SJSA1 (cell line): Measurements from ENCODE around the gene FGFBP2. TPM values are rescaled to one million over a fixed set of nuclear protein-coding genes. Genes with fewer than 3 reads are reported as not detected.
"Not testable (repeated sequence)": the region's sequence is repeated elsewhere in the genome, so short reads cannot be mapped to it uniquely, and the experiment has no call there.

Source experiments
- DNase-seq, 2 experiments: peaks; one replicate each; pipeline ENCODE4 v3.0.0-alpha.2; 2015 to 2020; ENCODE audit warnings: low spot score in 2 of 2, low read depth in 1 of 2
- H3K27ac ChIP-seq: fragments of 250-450 bp; sonication (Bioruptor Pico); 2 replicates; pipeline ENCODE4 v1.5.1; 2020; ENCODE audit warnings: mild to moderate bottlenecking, moderate library complexity
- H3K27me3 ChIP-seq: fragments of 250-450 bp; sonication (Bioruptor Pico); replicated peaks from 2 replicates; pipeline ENCODE4 v1.5.1; 2020; ENCODE audit warnings: mild to moderate bottlenecking, moderate library complexity
- H3K36me3 ChIP-seq: fragments of 250-450 bp; sonication (Bioruptor Pico); 2 replicates; pipeline ENCODE4 v1.5.1; 2020; ENCODE audit warnings: mild to moderate bottlenecking
- H3K4me1 ChIP-seq: fragments of 250-450 bp; sonication (Bioruptor Pico); replicated peaks from 2 replicates; pipeline ENCODE4 v1.6.1; 2021; ENCODE audit warnings: mild to moderate bottlenecking
- H3K4me3 ChIP-seq: fragments of 250-450 bp; sonication (Bioruptor Pico); 2 replicates; pipeline ENCODE4 v1.5.1; 2020; ENCODE audit warnings: mild to moderate bottlenecking
- H3K9me3 ChIP-seq: fragments of 250-450 bp; sonication (Bioruptor Pico); replicated peaks from 2 replicates; pipeline ENCODE4 v1.5.1; 2020; ENCODE audit warnings: mild to moderate bottlenecking
- total RNA-seq: library from RNA; depleted of rRNA; stranded (reverse); fragments of >200 nt; shearing (Covaris generic); gene quantifications from 2 replicates; pipeline ENCODE4 v1.2.3, GENCODE V29; 2014

Gene FGFBP2
- total RNA-seq, 1 experiment from 2014 or later = not detected

DNA sequence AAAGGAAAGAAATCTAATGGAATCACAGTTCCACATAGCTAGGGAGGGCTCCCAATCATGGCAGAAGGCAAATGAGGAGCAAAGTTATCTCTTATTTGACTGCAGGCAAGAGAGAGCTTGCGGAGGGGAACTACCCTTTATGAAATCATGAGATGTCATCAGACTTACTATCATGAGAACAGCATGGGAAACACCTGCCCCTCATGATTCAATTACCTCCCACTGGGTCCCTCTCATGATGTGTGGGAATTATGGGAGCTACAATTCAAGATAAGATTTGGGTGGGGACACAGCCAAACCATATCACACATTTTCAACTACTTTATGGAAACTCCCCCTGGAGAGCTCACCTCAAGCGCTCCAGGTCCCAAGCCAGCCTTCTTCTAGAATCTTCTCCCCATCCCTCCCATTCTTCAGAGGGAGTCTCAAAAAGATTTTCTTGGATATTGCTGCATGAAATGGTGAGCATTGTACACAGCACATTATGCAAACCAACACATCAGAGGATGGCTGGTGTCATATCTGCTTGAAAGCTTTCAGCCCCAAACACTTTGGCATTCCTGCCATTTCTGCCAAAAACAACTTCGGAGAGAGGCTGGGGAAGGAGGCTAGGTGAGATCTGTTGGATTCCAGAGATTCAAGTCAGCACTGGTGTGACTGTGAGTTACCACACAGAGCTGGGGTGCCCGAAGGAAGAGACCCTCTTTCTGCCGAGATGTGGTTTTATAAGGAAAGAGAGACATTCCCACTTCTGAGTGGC lies 31.3 kb downstream of the FGFBP2 start:
- no peaks in the 10 kb centered on the region for H3K36me3 ChIP-seq
- no peaks in the 10 kb centered on the region for H3K4me1 ChIP-seq
- no peaks in the 10 kb centered on the region for H3K9me3 ChIP-seq
- no peak overlapping the region for H3K4me3 ChIP-seq
- no peak overlapping the region for H3K27ac ChIP-seq
- no peak for DNase-seq
- no peaks in the 10 kb centered on the region for H3K27me3 ChIP-seq

- H3K36me3 ChIP-seq = no peaks in the 10 kb centered on the region
- H3K27ac ChIP-seq = no peak overlapping the region
- H3K4me3 ChIP-seq = no peak overlapping the region
- DNase-seq = no peak
- no peaks in the 10 kb centered on the region for H3K9me3 ChIP-seq
- H3K4me1 ChIP-seq = no peaks in the 10 kb centered on the region
- H3K27me3 ChIP-seq = no peaks in the 10 kb centered on the region
Observed at GRCh38 chr4:15930314-15930713, 32.7 kb downstream of the FGFBP2 start.

DNA sequence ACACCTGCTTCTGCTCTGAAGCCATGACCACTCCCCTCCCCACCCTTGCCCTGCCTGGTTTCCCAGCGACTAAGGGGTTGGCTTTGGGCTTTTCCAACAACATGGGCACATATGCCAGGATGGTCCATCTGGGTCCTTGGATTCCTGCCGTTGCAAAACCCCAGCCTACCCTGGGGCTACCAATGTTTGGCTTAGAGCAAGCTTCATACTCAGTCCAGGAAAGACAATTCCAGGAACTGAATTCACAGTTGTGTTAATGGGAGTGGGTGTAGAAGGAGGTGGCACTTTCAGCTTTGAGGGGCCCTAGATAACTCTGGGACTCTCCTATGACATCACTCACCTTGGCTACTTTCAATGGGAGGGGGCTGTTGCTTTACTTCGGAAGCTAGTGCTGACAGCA lies 33.4 kb downstream of the FGFBP2 start:
- H3K27me3 ChIP-seq = no peaks in the 10 kb centered on the region
- no peaks in the 10 kb centered on the region for H3K4me1 ChIP-seq
- no peaks in the 10 kb centered on the region for H3K36me3 ChIP-seq
- H3K9me3 ChIP-seq = no peaks in the 10 kb centered on the region
- no peak overlapping the region for H3K4me3 ChIP-seq
- DNase-seq = no peak
- H3K27ac ChIP-seq = no peak overlapping the region

- DNase-seq = no peak
- H3K36me3 ChIP-seq = no peaks in the 10 kb centered on the region
- no peaks in the 10 kb centered on the region for H3K9me3 ChIP-seq
- no peak overlapping the region for H3K4me3 ChIP-seq
- no peaks in the 10 kb centered on the region for H3K27me3 ChIP-seq
- H3K27ac ChIP-seq = no peak overlapping the region
- H3K4me1 ChIP-seq = no peaks in the 10 kb centered on the region
Observed at GRCh38 chr4:15928883-15929282, 34.1 kb downstream of the FGFBP2 start.

DNA sequence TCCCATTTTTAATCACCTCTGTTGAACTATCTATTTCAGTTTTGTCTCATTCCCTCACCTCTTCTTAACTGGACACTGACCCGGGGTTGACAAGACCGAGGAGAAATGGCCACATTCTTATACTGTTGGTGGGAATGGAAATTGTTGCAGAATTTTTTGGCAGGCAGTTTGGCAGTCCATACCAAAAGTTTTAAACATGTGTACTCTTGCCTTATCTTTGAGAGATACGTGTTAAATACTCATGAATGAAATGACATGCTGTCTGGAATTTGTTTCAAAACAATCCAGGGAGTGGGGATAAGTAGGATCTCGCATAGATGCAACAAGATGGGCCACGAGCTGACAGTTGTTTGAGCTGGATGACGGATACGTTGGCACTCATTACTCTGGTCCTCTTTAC lies 36.5 kb downstream of the FGFBP2 start:
- Histone ChIP-seq H3K4me3 (no peak overlapping the region), H3K36me3 (no peaks in the 10 kb centered on the region), H3K27ac (no peak overlapping the region), H3K9me3 (no peaks in the 10 kb centered on the region), H3K27me3 (no peaks in the 10 kb centered on the region), H3K4me1 (peaks cover 8% of the 10 kb centered on the region)
- no peak for DNase-seq

DNA sequence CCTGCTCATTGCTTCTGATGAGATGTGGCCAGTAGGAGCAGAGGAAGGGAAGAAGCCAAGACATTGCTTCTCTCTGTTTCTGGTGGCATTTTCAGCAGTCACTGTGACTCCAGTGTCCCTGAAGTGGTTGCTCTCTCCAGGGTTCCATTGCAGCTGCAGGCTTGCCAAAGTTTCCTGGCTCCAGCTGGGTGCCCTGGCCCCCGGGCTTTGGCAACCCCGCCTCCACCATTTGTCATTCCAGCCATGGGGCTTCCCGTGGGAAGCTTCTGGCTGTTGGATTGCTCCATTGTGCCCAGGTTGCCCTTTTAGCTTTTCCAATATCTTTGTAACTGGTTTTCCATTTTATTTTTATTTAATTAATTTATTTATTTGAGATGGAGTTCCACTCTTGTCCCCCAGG lies 37.1 kb downstream of the FGFBP2 start:
- Histone ChIP-seq H3K4me3 (no peak overlapping the region), H3K36me3 (no peaks in the 10 kb centered on the region), H3K27ac (no peak overlapping the region), H3K4me1 (peaks cover 15% of the 10 kb centered on the region), H3K9me3 (no peaks in the 10 kb centered on the region), H3K27me3 (no peaks in the 10 kb centered on the region)
- no peak for DNase-seq

DNA sequence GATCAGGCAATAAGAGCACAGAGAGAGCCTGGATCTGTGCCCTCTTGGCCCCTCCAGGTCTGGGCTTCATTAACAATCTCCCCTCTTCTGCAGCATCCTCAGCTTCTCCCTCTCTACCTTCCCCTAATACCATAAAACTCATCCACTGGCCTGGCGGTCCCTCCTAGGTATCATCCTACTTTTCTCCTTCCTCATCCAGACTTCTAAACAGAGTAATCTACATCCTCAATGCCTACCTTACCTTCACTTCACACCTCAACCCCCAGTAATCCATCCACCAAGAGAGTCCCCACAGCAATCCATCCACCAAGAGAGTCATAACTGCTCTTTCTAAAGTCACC lies 41.4 kb downstream of the FGFBP2 start:
- no peaks in the 10 kb centered on the region for H3K9me3 ChIP-seq
- DNase-seq = no peak
- H3K27me3 ChIP-seq = no peaks in the 10 kb centered on the region
- no peak overlapping the region for H3K4me3 ChIP-seq
- H3K36me3 ChIP-seq = no peaks in the 10 kb centered on the region
- H3K4me1 ChIP-seq = peaks cover 22% of the 10 kb centered on the region
- peak overlapping the region; percentile 86 for H3K27ac ChIP-seq

GRCh38 chr4:15920723-15921591 lies 42.0 kb downstream of the FGFBP2 start:
- DNase-seq = peak; percentile 55 to 86
- Histone ChIP-seq H3K9me3 (no peaks in the 10 kb centered on the region), H3K4me1 (peaks cover 22% of the 10 kb centered on the region), H3K36me3 (no peaks in the 10 kb centered on the region), H3K27ac (peak overlapping the region; percentile 86), H3K4me3 (no peak overlapping the region), H3K27me3 (no peaks in the 10 kb centered on the region)

DNA sequence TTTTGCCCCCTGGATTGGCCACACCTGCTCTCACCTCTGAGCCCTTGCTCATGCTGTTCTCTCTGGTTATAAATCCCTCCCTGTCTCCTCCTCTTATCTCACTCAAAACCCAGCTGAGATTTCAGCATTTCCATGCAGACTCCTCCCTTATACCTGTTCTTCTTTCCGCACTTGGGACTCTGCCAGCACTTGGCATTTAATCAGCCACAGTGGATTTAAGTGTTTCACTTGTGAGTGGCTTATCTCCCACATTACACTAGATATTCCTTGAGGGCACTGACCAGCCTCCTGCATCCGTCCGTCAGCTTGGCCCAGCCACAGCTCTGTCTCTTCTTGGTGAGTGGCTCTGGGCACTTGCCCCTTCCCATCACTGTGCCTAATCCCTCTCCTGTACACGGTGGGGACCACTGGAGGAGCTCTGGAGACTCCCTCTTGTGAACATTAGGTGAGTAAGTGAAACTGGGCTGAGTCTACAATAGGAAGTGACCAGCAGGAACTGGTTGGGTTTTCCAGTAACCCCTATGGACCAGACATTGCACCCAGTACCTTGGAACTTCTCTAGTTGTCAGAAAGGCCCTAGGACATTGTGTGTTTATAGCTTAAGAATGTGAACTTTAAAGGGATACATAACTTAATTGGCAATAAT lies 44.4 kb downstream of the FGFBP2 start:
- no peak for DNase-seq
- peaks cover 29% of the 10 kb centered on the region for H3K4me1 ChIP-seq
- H3K4me3 ChIP-seq = no peak overlapping the region
- no peaks in the 10 kb centered on the region for H3K36me3 ChIP-seq
- H3K27ac ChIP-seq = no peak overlapping the region
- no peaks in the 10 kb centered on the region for H3K9me3 ChIP-seq
- H3K27me3 ChIP-seq = no peaks in the 10 kb centered on the region

DNA sequence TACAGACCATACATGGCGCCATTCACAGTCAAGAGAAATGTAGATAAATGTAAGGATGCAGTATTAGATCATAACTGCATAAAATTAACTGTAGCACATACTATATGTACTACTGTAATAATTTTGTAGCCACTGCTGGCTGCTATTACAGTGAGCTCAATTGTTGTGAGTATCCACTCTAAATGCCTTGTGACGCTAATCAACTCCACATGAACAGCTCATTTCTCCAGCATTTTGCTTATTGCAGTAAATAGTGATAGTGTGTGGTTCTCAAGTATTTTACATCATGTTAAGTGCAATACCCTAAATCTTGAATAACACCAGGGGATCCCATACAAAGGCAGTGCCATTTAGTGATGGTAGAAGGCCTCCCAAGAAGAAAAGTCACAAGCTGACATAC lies 45.7 kb downstream of the FGFBP2 start:
- H3K9me3 ChIP-seq = no peaks in the 10 kb centered on the region
- H3K27ac ChIP-seq = no peak overlapping the region
- peaks cover 37% of the 10 kb centered on the region for H3K4me1 ChIP-seq
- DNase-seq = no peak
- H3K27me3 ChIP-seq = no peaks in the 10 kb centered on the region
- H3K36me3 ChIP-seq = no peaks in the 10 kb centered on the region
- no peak overlapping the region for H3K4me3 ChIP-seq

DNA sequence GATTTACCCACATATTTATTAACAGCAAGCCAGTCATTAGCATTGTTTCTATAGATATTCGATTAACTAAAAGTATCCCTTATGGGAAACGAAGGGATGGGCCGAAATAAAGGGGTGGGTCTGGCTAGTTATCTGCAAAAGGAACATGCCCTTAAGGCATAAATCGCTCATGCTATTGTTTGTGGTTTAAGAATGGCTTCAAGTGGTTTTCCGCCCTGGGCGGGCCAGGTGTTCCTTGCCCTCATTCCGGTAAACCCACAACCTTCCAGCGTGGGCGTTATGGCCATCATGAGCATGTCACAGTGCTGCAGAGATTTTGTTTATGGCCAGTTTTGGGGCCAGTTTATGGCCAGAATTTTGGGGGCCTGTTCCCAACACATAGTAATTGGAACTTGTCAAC lies 46.6 kb downstream of the FGFBP2 start:
- not testable (repeated sequence) for H3K27ac ChIP-seq, H3K4me3 ChIP-seq, H3K27me3 ChIP-seq, DNase-seq, H3K9me3 ChIP-seq, H3K36me3 ChIP-seq
- H3K4me1 ChIP-seq = peaks cover 28% of the 10 kb centered on the region

DNA sequence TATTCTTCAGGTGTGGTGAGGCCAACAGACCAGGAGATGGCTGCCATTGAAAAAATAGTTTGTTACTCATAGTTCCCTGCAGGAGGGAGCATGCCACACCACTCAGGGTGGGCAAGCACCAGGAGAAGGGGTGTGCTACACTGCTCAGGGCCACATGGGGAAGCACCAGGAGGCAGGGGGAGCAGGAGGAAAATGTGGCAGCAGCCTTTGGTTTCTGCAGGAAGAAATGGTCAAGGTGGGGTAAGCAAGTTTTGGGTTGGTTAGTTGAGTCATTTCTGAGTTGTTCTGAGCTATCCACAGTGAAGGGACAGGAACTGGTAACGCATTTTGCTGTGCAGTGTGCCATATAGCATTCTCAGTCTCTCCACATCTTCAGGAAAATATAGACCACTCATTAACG lies 48.2 kb downstream of the FGFBP2 start:
- Histone ChIP-seq H3K9me3 (no peaks in the 10 kb centered on the region), H3K4me3 (no peak overlapping the region), H3K36me3 (no peaks in the 10 kb centered on the region), H3K4me1 (peaks cover 15% of the 10 kb centered on the region), H3K27me3 (no peaks in the 10 kb centered on the region), H3K27ac (no peak overlapping the region)
- DNase-seq = no peak

- no peaks in the 10 kb centered on the region for H3K36me3 ChIP-seq
- H3K4me3 ChIP-seq = no peak overlapping the region
- no peak for DNase-seq
- H3K9me3 ChIP-seq = no peaks in the 10 kb centered on the region
- peak overlapping the region; percentile 80 for H3K27ac ChIP-seq
- H3K27me3 ChIP-seq = no peaks in the 10 kb centered on the region
- H3K4me1 ChIP-seq = peaks cover 15% of the 10 kb centered on the region
Observed at GRCh38 chr4:15914291-15914690, 48.7 kb downstream of the FGFBP2 start.

- no peak overlapping the region for H3K4me3 ChIP-seq
- no peaks in the 10 kb centered on the region for H3K27me3 ChIP-seq
- H3K36me3 ChIP-seq = no peaks in the 10 kb centered on the region
- peak; percentile 44 to 45 for DNase-seq
- H3K9me3 ChIP-seq = no peaks in the 10 kb centered on the region
- peak overlapping the region; percentile 80 for H3K27ac ChIP-seq
- H3K4me1 ChIP-seq = peaks cover 15% of the 10 kb centered on the region
Observed at GRCh38 chr4:15913631-15913970, 49.4 kb downstream of the FGFBP2 start.
